ENCODE data around the gene CNGA2. TPM values are rescaled to one million over a fixed set of nuclear protein-coding genes. Genes with fewer than 3 reads are reported as not detected.

The CNGA2 gene
- total RNA-seq, 4 donors from 2014 or later: not detected

- TF ChIP-seq POLR2A (IDR thresholded peaks at IDR 0.05): no peak
- no peak for TF ChIP-seq CTCF (IDR thresholded peaks at IDR 0.05)
- H3K4me3 ChIP-seq (ENCODE audit: low read depth, poor library complexity, severe bottlenecking): no peak overlapping the region
- WGBS, 2 donors: 58 to 60% methylated on average over 3 of the region's 3 CpGs
- intact Hi-C loops (cut with DNase I; ENCODE audit: low total_unique reads): no loop called here
- no peak for DNase-seq (ENCODE audit: low spot score in 2 of 2)
Observed at GRCh38 chrX:151790481-151791160, 56.1 kb downstream of the CNGA2 start.

- no peak for DNase-seq (ENCODE audit: low spot score in 2 of 2)
- no peak overlapping the region for H3K4me3 ChIP-seq (ENCODE audit: low read depth, poor library complexity, severe bottlenecking)
- no peak for TF ChIP-seq POLR2A (IDR thresholded peaks at IDR 0.05)
- no peak for TF ChIP-seq CTCF (IDR thresholded peaks at IDR 0.05)
- WGBS, 2 donors: 78 to 91% methylated on average over 3 of the region's 3 CpGs
- intact Hi-C loops (cut with DNase I; ENCODE audit: low total_unique reads): no loop called here
Observed at GRCh38 chrX:151791961-151792360, 57.4 kb downstream of the CNGA2 start.

- H3K4me3 ChIP-seq (ENCODE audit: low read depth, poor library complexity, severe bottlenecking): no peak overlapping the region
- intact Hi-C loops (cut with DNase I; ENCODE audit: low total_unique reads): no loop called here
- WGBS, 2 donors: 81 to 91% methylated on average over 5 of the region's 5 CpGs
- DNase-seq (ENCODE audit: low spot score in 2 of 2): no peak
- TF ChIP-seq CTCF (IDR thresholded peaks at IDR 0.05) (no peak), POLR2A (IDR thresholded peaks at IDR 0.05) (no peak)
Observed at GRCh38 chrX:151792505-151792904, 58.0 kb downstream of the CNGA2 start.

GRCh38 chrX:151793886-151794285 lies 59.3 kb downstream of the CNGA2 start:
- DNase-seq (ENCODE audit: low spot score in 2 of 2): no peak
- WGBS, 2 donors: 53 to 72% methylated on average over 3 of the region's 3 CpGs
- H3K4me3 ChIP-seq (ENCODE audit: low read depth, poor library complexity, severe bottlenecking): no peak overlapping the region
- intact Hi-C loops (cut with DNase I; ENCODE audit: low total_unique reads): no loop called here
- TF ChIP-seq POLR2A (IDR thresholded peaks at IDR 0.05): no peak
- TF ChIP-seq CTCF (IDR thresholded peaks at IDR 0.05): no peak

Other genes with a start within 250 kb of the CNGA2 start
- gene PASD1, start 171.1 kb upstream of the CNGA2 start, total RNA-seq: not detected
- 1 to 10 TPM in 1 of 4 donors, under 1 TPM in 3; 0.13 to 1.2 (median 0.35) TPM for gene PRRG3, start 39.3 kb upstream of the CNGA2 start, total RNA-seq
- under 1 TPM in 1 of 4 donors, not detected in 3; 0.80 TPM for gene FATE1, start 18.7 kb upstream of the CNGA2 start, total RNA-seq
- gene MAGEA4, start 178.1 kb downstream of the CNGA2 start, total RNA-seq: not detected
- 10 to 100 TPM; 17.2 to 55.8 (median 27.8) TPM for gene GABRE, start 239.9 kb downstream of the CNGA2 start, total RNA-seq